ENCODE measurements around the gene FLT3. TPM values are rescaled to one million over a fixed set of nuclear protein-coding genes. Genes with fewer than 3 reads are reported as not detected.

FLT3 gene
- total and polyA plus RNA-seq, 4 donors, result 0.14 to 0.84 (median 0.42) TPM

- peaks cover 13 to 45% (median 25%) of the 10 kb centered on the region in 4 donors for H3K27me3 ChIP-seq (ENCODE audit: control insufficient read depth in 4 of 4, insufficient read depth in 4 of 4, low read length in 3 of 4)
- no peak overlapping the region for H3K27ac ChIP-seq (ENCODE audit: low read depth in 1 of 2, low read length in 2 of 2)
These were observed 127.1 kb downstream of the FLT3 start for GRCh38 chr13:27973291-27973690.

DNA sequence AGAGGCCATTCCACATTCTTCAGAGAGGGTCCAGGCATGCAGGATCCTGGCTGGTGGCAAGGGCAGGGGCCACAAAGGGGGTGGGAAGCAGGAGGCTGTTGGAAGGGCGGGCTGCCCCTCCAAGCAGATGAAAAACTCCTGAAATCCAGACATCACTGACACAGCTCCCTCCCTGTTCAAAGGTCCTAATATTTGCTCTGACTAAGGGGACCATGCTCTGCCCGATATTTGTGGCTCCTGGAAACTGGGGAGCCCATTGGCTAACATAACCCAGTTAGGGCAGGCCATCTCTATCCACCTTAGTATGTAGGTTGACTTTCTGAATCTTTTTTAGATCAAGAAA, 127.9 kb downstream of the FLT3 start:
- TF ChIP-seq YY1 (IDR thresholded peaks at IDR 0.05) (no peak), MAX (IDR thresholded peaks at IDR 0.05) (no peak), HNF4A (conservative IDR thresholded peaks at IDR 0.05) (no peak), HNF4G (IDR thresholded peaks at IDR 0.05) (no peak), SP1 (IDR thresholded peaks at IDR 0.05) (no peak)
- Histone ChIP-seq H3K36me3 (ENCODE audit: control insufficient read depth in 4 of 4, insufficient read depth in 3 of 4, low read depth in 1 of 4, low read length in 3 of 4) (no peaks in the 10 kb centered on the region), H3K4me3 (ENCODE audit: low read depth in 1 of 3, low read length in 3 of 3) (no peak overlapping the region), H3K9me3 (ENCODE audit: control insufficient read depth in 4 of 4, low read length in 3 of 4) (no peaks in the 10 kb centered on the region), H3K9ac (ENCODE audit: low read depth in 1 of 2, low read length in 2 of 2) (no peak overlapping the region), H3K27ac (ENCODE audit: low read depth in 1 of 2, low read length in 2 of 2) (no peak overlapping the region), H3K4me1 (ENCODE audit: control insufficient read depth in 4 of 4, insufficient read depth in 4 of 4, low read length in 3 of 4) (peaks cover 10 to 26% (median 19%) of the 10 kb centered on the region in 4 donors), H3K27me3 (ENCODE audit: control insufficient read depth in 4 of 4, insufficient read depth in 4 of 4, low read length in 3 of 4) (peaks cover 13 to 47% (median 29%) of the 10 kb centered on the region in 4 donors)
- WGBS, result 74% methylated on average over 2 of the region's 2 CpGs
- no peak for DNase-seq (ENCODE audit: low spot score)

More at GRCh38 chr13:27973291-27973690, 127.1 kb downstream of the FLT3 start:
- TF ChIP-seq SP1 (IDR thresholded peaks at IDR 0.05) (no peak), YY1 (IDR thresholded peaks at IDR 0.05) (no peak), NR2F2 (IDR thresholded peaks at IDR 0.05) (no peak)
- no peak for DNase-seq (ENCODE audit: low spot score)
- no peak overlapping the region for H3K4me3 ChIP-seq (ENCODE audit: low read depth in 1 of 3, low read length in 3 of 3)
- no peaks in the 10 kb centered on the region for H3K9me3 ChIP-seq (ENCODE audit: control insufficient read depth in 4 of 4, low read length in 3 of 4)
- H3K4me1 ChIP-seq (ENCODE audit: control insufficient read depth in 4 of 4, insufficient read depth in 4 of 4, low read length in 3 of 4), result peaks cover 14 to 26% (median 21%) of the 10 kb centered on the region in 4 donors
- no peak overlapping the region for H3K9ac ChIP-seq (ENCODE audit: low read depth in 1 of 2, low read length in 2 of 2)
- 38% methylated on average over 5 of the region's 5 CpGs for WGBS
- H3K36me3 ChIP-seq (ENCODE audit: control insufficient read depth in 4 of 4, insufficient read depth in 3 of 4, low read depth in 1 of 4, low read length in 3 of 4), result no peaks in the 10 kb centered on the region

GRCh38 chr13:27971776-27972477, 128.4 kb downstream of the FLT3 start:
- 74% methylated on average over 7 of the region's 7 CpGs for WGBS
- H3K27me3 ChIP-seq (ENCODE audit: control insufficient read depth in 4 of 4, insufficient read depth in 4 of 4, low read length in 3 of 4), result peaks cover 10 to 51% (median 29%) of the 10 kb centered on the region in 4 donors
- H3K4me1 ChIP-seq (ENCODE audit: control insufficient read depth in 4 of 4, insufficient read depth in 4 of 4, low read length in 3 of 4), result peaks cover 10 to 25% (median 18%) of the 10 kb centered on the region in 4 donors
- no peak for TF ChIP-seq CTCF (IDR thresholded peaks at IDR 0.05; ENCODE audit: low read depth, low read length, missing input control)
- no peak for TF ChIP-seq FOXA1 (IDR thresholded peaks at IDR 0.05)
- no peak for TF ChIP-seq JUND (IDR thresholded peaks at IDR 0.05)
- no peak for TF ChIP-seq TAF1 (conservative IDR thresholded peaks at IDR 0.05)
- no peak for TF ChIP-seq ATF3 (IDR thresholded peaks at IDR 0.05)
- no peak for TF ChIP-seq HNF4G (IDR thresholded peaks at IDR 0.05)
- TF ChIP-seq, protein P1, sequence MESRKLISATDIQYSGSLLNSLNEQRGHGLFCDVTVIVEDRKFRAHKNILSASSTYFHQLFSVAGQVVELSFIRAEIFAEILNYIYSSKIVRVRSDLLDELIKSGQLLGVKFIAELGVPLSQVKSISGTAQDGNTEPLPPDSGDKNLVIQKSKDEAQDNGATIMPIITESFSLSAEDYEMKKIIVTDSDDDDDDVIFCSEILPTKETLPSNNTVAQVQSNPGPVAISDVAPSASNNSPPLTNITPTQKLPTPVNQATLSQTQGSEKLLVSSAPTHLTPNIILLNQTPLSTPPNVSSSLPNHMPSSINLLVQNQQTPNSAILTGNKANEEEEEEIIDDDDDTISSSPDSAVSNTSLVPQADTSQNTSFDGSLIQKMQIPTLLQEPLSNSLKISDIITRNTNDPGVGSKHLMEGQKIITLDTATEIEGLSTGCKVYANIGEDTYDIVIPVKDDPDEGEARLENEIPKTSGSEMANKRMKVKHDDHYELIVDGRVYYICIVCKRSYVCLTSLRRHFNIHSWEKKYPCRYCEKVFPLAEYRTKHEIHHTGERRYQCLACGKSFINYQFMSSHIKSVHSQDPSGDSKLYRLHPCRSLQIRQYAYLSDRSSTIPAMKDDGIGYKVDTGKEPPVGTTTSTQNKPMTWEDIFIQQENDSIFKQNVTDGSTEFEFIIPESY (IDR thresholded peaks at IDR 0.05), result no peak
- no peak for TF ChIP-seq RXRA (IDR thresholded peaks at IDR 0.05)
- no peak for TF ChIP-seq RAD21 (IDR thresholded peaks at IDR 0.05)
- TF ChIP-seq, protein P2, sequence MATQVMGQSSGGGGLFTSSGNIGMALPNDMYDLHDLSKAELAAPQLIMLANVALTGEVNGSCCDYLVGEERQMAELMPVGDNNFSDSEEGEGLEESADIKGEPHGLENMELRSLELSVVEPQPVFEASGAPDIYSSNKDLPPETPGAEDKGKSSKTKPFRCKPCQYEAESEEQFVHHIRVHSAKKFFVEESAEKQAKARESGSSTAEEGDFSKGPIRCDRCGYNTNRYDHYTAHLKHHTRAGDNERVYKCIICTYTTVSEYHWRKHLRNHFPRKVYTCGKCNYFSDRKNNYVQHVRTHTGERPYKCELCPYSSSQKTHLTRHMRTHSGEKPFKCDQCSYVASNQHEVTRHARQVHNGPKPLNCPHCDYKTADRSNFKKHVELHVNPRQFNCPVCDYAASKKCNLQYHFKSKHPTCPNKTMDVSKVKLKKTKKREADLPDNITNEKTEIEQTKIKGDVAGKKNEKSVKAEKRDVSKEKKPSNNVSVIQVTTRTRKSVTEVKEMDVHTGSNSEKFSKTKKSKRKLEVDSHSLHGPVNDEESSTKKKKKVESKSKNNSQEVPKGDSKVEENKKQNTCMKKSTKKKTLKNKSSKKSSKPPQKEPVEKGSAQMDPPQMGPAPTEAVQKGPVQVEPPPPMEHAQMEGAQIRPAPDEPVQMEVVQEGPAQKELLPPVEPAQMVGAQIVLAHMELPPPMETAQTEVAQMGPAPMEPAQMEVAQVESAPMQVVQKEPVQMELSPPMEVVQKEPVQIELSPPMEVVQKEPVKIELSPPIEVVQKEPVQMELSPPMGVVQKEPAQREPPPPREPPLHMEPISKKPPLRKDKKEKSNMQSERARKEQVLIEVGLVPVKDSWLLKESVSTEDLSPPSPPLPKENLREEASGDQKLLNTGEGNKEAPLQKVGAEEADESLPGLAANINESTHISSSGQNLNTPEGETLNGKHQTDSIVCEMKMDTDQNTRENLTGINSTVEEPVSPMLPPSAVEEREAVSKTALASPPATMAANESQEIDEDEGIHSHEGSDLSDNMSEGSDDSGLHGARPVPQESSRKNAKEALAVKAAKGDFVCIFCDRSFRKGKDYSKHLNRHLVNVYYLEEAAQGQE (IDR thresholded peaks at IDR 0.05), result no peak
- TF ChIP-seq YY1 (IDR thresholded peaks at IDR 0.05), result no peak
- TF ChIP-seq EGR1 (IDR thresholded peaks at IDR 0.05; ENCODE audit: low read depth in 2 of 2), result no peak
- no peak for TF ChIP-seq GABPA (IDR thresholded peaks at IDR 0.05 in 1 of 2, conservative IDR thresholded peaks at IDR 0.05 in 1 of 2)
- TF ChIP-seq FOXA2 (IDR thresholded peaks at IDR 0.05), result no peak
- no peak for TF ChIP-seq NR2F2 (IDR thresholded peaks at IDR 0.05)
- TF ChIP-seq MAX (IDR thresholded peaks at IDR 0.05), result no peak
- no peak for TF ChIP-seq SP1 (IDR thresholded peaks at IDR 0.05)
- no peaks in the 10 kb centered on the region for H3K9me3 ChIP-seq (ENCODE audit: control insufficient read depth in 4 of 4, low read length in 3 of 4)
- H3K4me3 ChIP-seq (ENCODE audit: low read depth in 1 of 3, low read length in 3 of 3), result no peak overlapping the region
- no peak overlapping the region for H3K9ac ChIP-seq (ENCODE audit: low read depth in 1 of 2, low read length in 2 of 2)
- no peak for DNase-seq (ENCODE audit: low spot score)
- no peaks in the 10 kb centered on the region for H3K36me3 ChIP-seq (ENCODE audit: control insufficient read depth in 4 of 4, insufficient read depth in 3 of 4, low read depth in 1 of 4, low read length in 3 of 4)
- no peak overlapping the region for H3K27ac ChIP-seq (ENCODE audit: low read depth in 1 of 2, low read length in 2 of 2)

All from liver (tissue), 9 donors.